GM23338 (cell line): ENCODE data around the gene TBL3. TPM values are rescaled to one million over a fixed set of nuclear protein-coding genes. Genes with fewer than 3 reads are reported as not detected.
A peak's percentile ranks its signal among the peaks of the same experiment; 100 is the strongest.

Experiments
- ATAC-seq: fragments of 200-7000 bp; cut with Tn5 transposase; 3 replicates; pipeline ENCODE4 v1.9.1; 2020
- DNase-seq: peaks from one replicate; pipeline ENCODE4 v3.0.0-alpha.2; 2015; ENCODE audit warnings: low spot score
- H2AFZ ChIP-seq: fragments of 200-600 bp; sonication (generic); 2 replicates; pipeline ENCODE4 v1.8.0; 2016; ENCODE audit warnings: antibody characterized with exemption, mild to moderate bottlenecking, moderate library complexity
- H3F3A ChIP-seq: fragments of 200-600 bp; sonication (generic); replicated peaks from 2 replicates; pipeline ENCODE4 v1.8.0; 2017; ENCODE audit warnings: antibody characterized with exemption, mixed run types, low read depth
- H3K27ac ChIP-seq: fragments of 200-600 bp; sonication (generic); 2 replicates; pipeline ENCODE4 v1.6.1; 2016; ENCODE audit warnings: low read depth
- H3K27me3 ChIP-seq: fragments of 200-600 bp; sonication (generic); 2 replicates; pipeline ENCODE4 v1.8.0; 2016; ENCODE audit warnings: mild to moderate bottlenecking, mixed run types, moderate library complexity; ENCODE audit not compliant: insufficient read depth
- H3K36me3 ChIP-seq: fragments of 200-600 bp; sonication (generic); 2 replicates; pipeline ENCODE4 v1.8.0; 2016; ENCODE audit warnings: mild to moderate bottlenecking; ENCODE audit not compliant: insufficient read depth
- H3K4me1 ChIP-seq: fragments of 200-600 bp; sonication (generic); 2 replicates; pipeline ENCODE4 v1.8.0; 2016; ENCODE audit warnings: mild to moderate bottlenecking, moderate library complexity; ENCODE audit not compliant: insufficient read depth
- H3K4me2 ChIP-seq: fragments of 200-600 bp; sonication (generic); 2 replicates; pipeline ENCODE4 v1.7.1; 2017; ENCODE audit warnings: mixed run types
- H3K4me3 ChIP-seq: fragments of 200-600 bp; sonication (generic); 2 replicates; pipeline ENCODE4 v1.6.1; 2016; ENCODE audit warnings: mixed run types
- H3K79me2 ChIP-seq: fragments of 200-600 bp; sonication (generic); replicated peaks from 2 replicates; pipeline ENCODE4 v1.8.0; 2017; ENCODE audit warnings: mild to moderate bottlenecking; ENCODE audit not compliant: insufficient read depth
- H3K9me2 ChIP-seq: fragments of 200-600 bp; sonication (generic); 2 replicates; pipeline ENCODE4 v1.8.0; 2017; ENCODE audit not compliant: insufficient read depth
- H4K20me1 ChIP-seq: fragments of 200-600 bp; sonication (generic); replicated peaks from 2 replicates; pipeline ENCODE4 v1.8.0; 2017; ENCODE audit warnings: mild to moderate bottlenecking; ENCODE audit not compliant: insufficient read depth
- H3K27ac Mint-ChIP-seq: 2 replicates; pipeline ENCODE4 v1.8.0; 2020; ENCODE audit warnings: inconsistent platforms, mild to moderate bottlenecking, moderate library complexity, mixed read lengths
- H3K27me3 Mint-ChIP-seq: 3 replicates; pipeline ENCODE4 v1.8.0; 2022; ENCODE audit warnings: low read depth, mild to moderate bottlenecking, moderate library complexity, mixed read lengths, inconsistent platforms; ENCODE audit not compliant: insufficient read depth, poor library complexity
- H3K36me3 Mint-ChIP-seq: 3 replicates; pipeline ENCODE4 v1.8.0; 2021; ENCODE audit warnings: low read depth, mild to moderate bottlenecking, inconsistent platforms, moderate library complexity, mixed read lengths
- H3K4me1 Mint-ChIP-seq: 3 replicates; pipeline ENCODE4 v1.8.0; 2020; ENCODE audit warnings: mild to moderate bottlenecking, inconsistent platforms, mixed read lengths
- H3K4me3 Mint-ChIP-seq: 3 replicates; pipeline ENCODE4 v1.8.0; 2021; ENCODE audit warnings: moderate library complexity, mild to moderate bottlenecking, inconsistent platforms, mixed read lengths
- H3K9me3 Mint-ChIP-seq: 3 replicates; pipeline ENCODE4 v1.8.0; 2020; ENCODE audit warnings: moderate library complexity, mild to moderate bottlenecking, inconsistent platforms, mixed read lengths
- NANOG ChIP-seq: IDR thresholded peaks from 2 replicates; pipeline ENCODE4 v1.6.1; 2016; ENCODE audit warnings: antibody characterized with exemption, borderline replicate concordance
- POLR2AphosphoS5 ChIP-seq: IDR thresholded peaks from 2 replicates; pipeline ENCODE4 v1.6.1; 2016; ENCODE audit warnings: antibody characterized with exemption, low read depth
- STAT1 ChIP-seq: IDR thresholded peaks from one replicate; pipeline ENCODE4 v1.6.1; 2016; ENCODE audit warnings: antibody characterized with exemption; ENCODE audit not compliant: unreplicated experiment
- polyA plus RNA-seq: library from polyadenylated mRNA; unstranded; fragments of >200 nt; fragmentation: Nextera tagmentation; extraction: Ambion mirVana; gene quantifications from 2 replicates; pipeline ENCODE4 v1.2.1, GENCODE V29; 2016
- total RNA-seq: library from RNA; depleted of rRNA; stranded (reverse); fragments of >200 nt; shearing (Covaris generic); gene quantifications from 2 replicates; pipeline ENCODE4 v1.2.3, GENCODE V29; 2014
- TF ChIP-seq, protein P1 (sequence below): IDR thresholded peaks from one replicate; pipeline ENCODE4 v1.6.1; 2018; ENCODE audit warnings: antibody characterized with exemption; ENCODE audit not compliant: unreplicated experiment
- TF ChIP-seq, protein P2 (sequence below), 2 experiments: fragments of 200-600 bp in 1 of 2; sonication (generic) in 1 of 2; conservative IDR thresholded peaks; 2 replicates each; pipeline versions ENCODE4 v1.5.1 to v1.6.1; 2016 to 2017; ENCODE audit warnings: antibody characterized with exemption in 2 of 2, low read depth in 2 of 2, mild to moderate bottlenecking in 2 of 2, moderate library complexity in 1 of 2
- TF ChIP-seq, protein P3 (sequence below): fragments of 250-450 bp; sonication (Bioruptor Pico); IDR thresholded peaks from 2 replicates; pipeline ENCODE4 v1.5.0; 2020; ENCODE audit warnings: mild to moderate bottlenecking, moderate library complexity

TBL3 gene
- total and polyA plus RNA-seq, 2 experiments from 2014 or later: 67.0 to 157 TPM

DNA sequence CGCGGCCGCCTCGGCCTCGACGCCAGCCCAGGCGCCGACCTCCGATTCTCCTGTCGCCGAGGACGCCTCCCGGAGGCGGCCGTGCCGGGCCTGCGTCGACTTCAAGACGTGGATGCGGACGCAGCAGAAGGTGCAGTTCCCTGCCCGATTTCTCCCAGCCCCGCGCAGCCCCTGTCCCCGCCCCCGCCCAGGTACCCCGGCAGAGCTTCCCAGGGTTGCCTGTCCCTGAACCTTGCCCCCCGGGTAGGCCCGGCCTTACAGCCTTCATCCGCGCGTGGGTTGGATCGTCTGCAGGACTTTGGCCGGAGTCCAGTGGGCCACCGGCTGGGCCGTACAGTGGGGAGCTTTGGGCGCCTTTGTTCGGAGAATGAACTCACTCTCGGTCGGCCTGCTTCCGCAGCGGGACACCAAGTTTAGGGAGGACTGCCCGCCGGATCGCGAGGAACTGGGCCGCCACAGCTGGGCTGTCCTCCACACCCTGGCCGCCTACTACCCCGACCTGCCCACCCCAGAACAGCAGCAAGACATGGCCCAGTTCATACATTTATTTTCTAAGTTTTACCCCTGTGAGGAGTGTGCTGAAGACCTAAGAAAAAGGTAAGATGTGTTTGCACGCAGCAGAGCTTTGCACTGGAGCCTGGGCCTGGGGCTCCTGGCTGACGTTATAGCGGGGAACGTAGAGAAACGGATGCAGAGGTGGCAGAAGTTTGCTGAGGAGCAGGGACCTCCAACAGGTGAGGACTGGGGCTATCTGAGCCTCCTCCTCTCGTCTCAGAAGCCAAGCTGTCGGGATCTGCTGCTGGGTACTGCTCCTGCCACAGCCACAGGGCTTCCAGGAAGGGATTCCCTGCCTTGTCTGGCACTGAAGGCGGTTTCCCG lies 12.7 kb downstream of the TBL3 start:
- peak overlapping the region; percentile 47; the same call in 1 of the 2 replicates for H2AFZ ChIP-seq
- Mint-ChIP-seq H3K4me3 (peak overlapping the region; percentile 92), H3K27me3 (peaks cover 70% of the 10 kb centered on the region)

More for the DNA sequence above, 12.7 kb downstream of the TBL3 start:
- Histone ChIP-seq H3K79me2 (peaks cover 4% of the 10 kb centered on the region; the same call in 1 of the 2 replicates), H3K27ac (peak overlapping the region; percentile 50; the same call in 1 of the 2 replicates), H3K36me3 (no peaks in the 10 kb centered on the region), H3K4me3 (peak overlapping the region; percentile 95), H4K20me1 (no peaks in the 10 kb centered on the region; the same call in 1 of the 2 replicates), H3K27me3 (peaks cover 54% of the 10 kb centered on the region), H3K4me1 (peaks cover 24% of the 10 kb centered on the region), H3K4me2 (peak overlapping the region; percentile 96), H3K9me2 (no peaks in the 10 kb centered on the region), H3F3A (peaks cover 38% of the 10 kb centered on the region)
- Mint-ChIP-seq H3K4me1 (peaks cover 30% of the 10 kb centered on the region), H3K27ac (peak overlapping the region; percentile 89), H3K9me3 (no peaks in the 10 kb centered on the region), H3K36me3 (peaks cover 17% of the 10 kb centered on the region)
- ATAC-seq (peak; percentile 5; the same call in 2 of the 3 replicates), DNase-seq (peak; percentile 70)
- TF ChIP-seq, protein P1, sequence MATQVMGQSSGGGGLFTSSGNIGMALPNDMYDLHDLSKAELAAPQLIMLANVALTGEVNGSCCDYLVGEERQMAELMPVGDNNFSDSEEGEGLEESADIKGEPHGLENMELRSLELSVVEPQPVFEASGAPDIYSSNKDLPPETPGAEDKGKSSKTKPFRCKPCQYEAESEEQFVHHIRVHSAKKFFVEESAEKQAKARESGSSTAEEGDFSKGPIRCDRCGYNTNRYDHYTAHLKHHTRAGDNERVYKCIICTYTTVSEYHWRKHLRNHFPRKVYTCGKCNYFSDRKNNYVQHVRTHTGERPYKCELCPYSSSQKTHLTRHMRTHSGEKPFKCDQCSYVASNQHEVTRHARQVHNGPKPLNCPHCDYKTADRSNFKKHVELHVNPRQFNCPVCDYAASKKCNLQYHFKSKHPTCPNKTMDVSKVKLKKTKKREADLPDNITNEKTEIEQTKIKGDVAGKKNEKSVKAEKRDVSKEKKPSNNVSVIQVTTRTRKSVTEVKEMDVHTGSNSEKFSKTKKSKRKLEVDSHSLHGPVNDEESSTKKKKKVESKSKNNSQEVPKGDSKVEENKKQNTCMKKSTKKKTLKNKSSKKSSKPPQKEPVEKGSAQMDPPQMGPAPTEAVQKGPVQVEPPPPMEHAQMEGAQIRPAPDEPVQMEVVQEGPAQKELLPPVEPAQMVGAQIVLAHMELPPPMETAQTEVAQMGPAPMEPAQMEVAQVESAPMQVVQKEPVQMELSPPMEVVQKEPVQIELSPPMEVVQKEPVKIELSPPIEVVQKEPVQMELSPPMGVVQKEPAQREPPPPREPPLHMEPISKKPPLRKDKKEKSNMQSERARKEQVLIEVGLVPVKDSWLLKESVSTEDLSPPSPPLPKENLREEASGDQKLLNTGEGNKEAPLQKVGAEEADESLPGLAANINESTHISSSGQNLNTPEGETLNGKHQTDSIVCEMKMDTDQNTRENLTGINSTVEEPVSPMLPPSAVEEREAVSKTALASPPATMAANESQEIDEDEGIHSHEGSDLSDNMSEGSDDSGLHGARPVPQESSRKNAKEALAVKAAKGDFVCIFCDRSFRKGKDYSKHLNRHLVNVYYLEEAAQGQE: no peak
- no peak for TF ChIP-seq STAT1
- no peak for TF ChIP-seq POLR2AphosphoS5
- TF ChIP-seq, protein P2, sequence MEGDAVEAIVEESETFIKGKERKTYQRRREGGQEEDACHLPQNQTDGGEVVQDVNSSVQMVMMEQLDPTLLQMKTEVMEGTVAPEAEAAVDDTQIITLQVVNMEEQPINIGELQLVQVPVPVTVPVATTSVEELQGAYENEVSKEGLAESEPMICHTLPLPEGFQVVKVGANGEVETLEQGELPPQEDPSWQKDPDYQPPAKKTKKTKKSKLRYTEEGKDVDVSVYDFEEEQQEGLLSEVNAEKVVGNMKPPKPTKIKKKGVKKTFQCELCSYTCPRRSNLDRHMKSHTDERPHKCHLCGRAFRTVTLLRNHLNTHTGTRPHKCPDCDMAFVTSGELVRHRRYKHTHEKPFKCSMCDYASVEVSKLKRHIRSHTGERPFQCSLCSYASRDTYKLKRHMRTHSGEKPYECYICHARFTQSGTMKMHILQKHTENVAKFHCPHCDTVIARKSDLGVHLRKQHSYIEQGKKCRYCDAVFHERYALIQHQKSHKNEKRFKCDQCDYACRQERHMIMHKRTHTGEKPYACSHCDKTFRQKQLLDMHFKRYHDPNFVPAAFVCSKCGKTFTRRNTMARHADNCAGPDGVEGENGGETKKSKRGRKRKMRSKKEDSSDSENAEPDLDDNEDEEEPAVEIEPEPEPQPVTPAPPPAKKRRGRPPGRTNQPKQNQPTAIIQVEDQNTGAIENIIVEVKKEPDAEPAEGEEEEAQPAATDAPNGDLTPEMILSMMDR (conservative IDR thresholded peaks at IDR 0.05; ENCODE audit: low read depth in 2 of 2): no peak
- no peak for TF ChIP-seq NANOG
- TF ChIP-seq, protein P3, sequence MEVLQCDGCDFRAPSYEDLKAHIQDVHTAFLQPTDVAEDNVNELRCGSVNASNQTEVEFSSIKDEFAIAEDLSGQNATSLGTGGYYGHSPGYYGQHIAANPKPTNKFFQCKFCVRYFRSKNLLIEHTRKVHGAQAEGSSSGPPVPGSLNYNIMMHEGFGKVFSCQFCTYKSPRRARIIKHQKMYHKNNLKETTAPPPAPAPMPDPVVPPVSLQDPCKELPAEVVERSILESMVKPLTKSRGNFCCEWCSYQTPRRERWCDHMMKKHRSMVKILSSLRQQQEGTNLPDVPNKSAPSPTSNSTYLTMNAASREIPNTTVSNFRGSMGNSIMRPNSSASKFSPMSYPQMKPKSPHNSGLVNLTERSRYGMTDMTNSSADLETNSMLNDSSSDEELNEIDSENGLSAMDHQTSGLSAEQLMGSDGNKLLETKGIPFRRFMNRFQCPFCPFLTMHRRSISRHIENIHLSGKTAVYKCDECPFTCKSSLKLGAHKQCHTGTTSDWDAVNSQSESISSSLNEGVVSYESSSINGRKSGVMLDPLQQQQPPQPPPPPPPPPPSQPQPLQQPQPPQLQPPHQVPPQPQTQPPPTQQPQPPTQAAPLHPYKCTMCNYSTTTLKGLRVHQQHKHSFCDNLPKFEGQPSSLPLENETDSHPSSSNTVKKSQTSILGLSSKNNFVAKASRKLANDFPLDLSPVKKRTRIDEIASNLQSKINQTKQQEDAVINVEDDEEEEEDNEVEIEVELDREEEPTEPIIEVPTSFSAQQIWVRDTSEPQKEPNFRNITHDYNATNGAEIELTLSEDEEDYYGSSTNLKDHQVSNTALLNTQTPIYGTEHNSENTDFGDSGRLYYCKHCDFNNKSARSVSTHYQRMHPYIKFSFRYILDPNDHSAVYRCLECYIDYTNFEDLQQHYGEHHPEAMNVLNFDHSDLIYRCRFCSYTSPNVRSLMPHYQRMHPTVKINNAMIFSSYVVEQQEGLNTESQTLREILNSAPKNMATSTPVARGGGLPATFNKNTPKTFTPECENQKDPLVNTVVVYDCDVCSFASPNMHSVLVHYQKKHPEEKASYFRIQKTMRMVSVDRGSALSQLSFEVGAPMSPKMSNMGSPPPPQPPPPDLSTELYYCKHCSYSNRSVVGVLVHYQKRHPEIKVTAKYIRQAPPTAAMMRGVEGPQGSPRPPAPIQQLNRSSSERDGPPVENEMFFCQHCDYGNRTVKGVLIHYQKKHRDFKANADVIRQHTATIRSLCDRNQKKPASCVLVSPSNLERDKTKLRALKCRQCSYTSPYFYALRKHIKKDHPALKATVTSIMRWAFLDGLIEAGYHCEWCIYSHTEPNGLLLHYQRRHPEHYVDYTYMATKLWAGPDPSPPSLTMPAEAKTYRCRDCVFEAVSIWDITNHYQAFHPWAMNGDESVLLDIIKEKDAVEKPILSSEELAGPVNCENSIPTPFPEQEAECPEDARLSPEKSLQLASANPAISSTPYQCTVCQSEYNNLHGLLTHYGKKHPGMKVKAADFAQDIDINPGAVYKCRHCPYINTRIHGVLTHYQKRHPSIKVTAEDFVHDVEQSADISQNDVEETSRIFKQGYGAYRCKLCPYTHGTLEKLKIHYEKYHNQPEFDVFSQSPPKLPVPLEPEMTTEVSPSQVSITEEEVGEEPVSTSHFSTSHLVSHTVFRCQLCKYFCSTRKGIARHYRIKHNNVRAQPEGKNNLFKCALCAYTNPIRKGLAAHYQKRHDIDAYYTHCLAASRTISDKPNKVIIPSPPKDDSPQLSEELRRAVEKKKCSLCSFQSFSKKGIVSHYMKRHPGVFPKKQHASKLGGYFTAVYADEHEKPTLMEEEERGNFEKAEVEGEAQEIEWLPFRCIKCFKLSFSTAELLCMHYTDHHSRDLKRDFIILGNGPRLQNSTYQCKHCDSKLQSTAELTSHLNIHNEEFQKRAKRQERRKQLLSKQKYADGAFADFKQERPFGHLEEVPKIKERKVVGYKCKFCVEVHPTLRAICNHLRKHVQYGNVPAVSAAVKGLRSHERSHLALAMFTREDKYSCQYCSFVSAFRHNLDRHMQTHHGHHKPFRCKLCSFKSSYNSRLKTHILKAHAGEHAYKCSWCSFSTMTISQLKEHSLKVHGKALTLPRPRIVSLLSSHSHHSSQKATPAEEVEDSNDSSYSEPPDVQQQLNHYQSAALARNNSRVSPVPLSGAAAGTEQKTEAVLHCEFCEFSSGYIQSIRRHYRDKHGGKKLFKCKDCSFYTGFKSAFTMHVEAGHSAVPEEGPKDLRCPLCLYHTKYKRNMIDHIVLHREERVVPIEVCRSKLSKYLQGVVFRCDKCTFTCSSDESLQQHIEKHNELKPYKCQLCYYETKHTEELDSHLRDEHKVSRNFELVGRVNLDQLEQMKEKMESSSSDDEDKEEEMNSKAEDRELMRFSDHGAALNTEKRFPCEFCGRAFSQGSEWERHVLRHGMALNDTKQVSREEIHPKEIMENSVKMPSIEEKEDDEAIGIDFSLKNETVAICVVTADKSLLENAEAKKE (CRISPR knock-in tag): no peak
